ENCODE measurements around the gene DSC2.

GRCh38 chr18:31057917-31058316 is 44.3 kb downstream of the DSC2 start:
- TF ChIP-seq, protein P1, sequence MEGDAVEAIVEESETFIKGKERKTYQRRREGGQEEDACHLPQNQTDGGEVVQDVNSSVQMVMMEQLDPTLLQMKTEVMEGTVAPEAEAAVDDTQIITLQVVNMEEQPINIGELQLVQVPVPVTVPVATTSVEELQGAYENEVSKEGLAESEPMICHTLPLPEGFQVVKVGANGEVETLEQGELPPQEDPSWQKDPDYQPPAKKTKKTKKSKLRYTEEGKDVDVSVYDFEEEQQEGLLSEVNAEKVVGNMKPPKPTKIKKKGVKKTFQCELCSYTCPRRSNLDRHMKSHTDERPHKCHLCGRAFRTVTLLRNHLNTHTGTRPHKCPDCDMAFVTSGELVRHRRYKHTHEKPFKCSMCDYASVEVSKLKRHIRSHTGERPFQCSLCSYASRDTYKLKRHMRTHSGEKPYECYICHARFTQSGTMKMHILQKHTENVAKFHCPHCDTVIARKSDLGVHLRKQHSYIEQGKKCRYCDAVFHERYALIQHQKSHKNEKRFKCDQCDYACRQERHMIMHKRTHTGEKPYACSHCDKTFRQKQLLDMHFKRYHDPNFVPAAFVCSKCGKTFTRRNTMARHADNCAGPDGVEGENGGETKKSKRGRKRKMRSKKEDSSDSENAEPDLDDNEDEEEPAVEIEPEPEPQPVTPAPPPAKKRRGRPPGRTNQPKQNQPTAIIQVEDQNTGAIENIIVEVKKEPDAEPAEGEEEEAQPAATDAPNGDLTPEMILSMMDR (IDR thresholded peaks at IDR 0.05): no peak
- no peak for TF ChIP-seq POLR2A (IDR thresholded peaks at IDR 0.05)

All from uterus (tissue), 2 donors.